Measurements from ENCODE around the gene SCN1B. TPM values are rescaled to one million over a fixed set of nuclear protein-coding genes. Genes with fewer than 3 reads are reported as not detected.
A peak's percentile ranks its signal among the peaks of the same experiment; 100 is the strongest.
"Not testable (repeated sequence)": the region's sequence is repeated elsewhere in the genome, so short reads cannot be mapped to it uniquely, and the experiment has no call there.

SCN1B gene
- total RNA-seq, 1 donor from 2014 or later = 0.26 TPM

DNA sequence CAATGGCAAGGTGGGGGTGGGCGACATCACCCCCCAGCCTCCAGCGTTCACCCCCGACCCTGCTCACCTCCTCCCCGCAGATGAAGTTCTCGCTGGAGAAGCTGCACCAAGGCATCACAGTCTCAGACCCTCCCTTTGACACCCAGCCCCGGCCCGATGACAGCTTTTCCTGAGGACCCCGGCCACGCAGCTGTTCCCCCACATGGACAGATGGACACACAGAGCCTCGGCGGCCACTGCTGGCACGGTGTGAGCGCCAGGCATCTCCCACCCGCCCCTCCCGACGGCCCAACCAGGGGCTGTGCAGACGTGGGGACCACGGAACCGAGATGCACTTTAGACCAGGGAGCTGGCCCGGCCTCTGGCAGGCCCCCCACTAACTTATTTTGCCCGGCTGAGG, 4.3 kb upstream of the SCN1B start:
- no peak for TF ChIP-seq CTCF (IDR thresholded peaks at IDR 0.05; ENCODE audit: insufficient read depth, low read length, severe bottlenecking)
- no peak overlapping the region for H3K4me3 ChIP-seq (ENCODE audit: low read depth, low read length)
- DNase-seq (ENCODE audit: low read depth) (no peak), FAIRE-seq (no peak)
- peaks cover 15% of the 10 kb centered on the region for H3K36me3 ChIP-seq (ENCODE audit: control insufficient read depth, insufficient read depth, low read length)
- H3K27me3 ChIP-seq (ENCODE audit: control insufficient read depth, insufficient read depth, low read length) = no peaks in the 10 kb centered on the region

- H3K4me3 ChIP-seq (ENCODE audit: low read depth, low read length) = no peak overlapping the region
- FAIRE-seq = no peak
- no peak for TF ChIP-seq CTCF (IDR thresholded peaks at IDR 0.05; ENCODE audit: insufficient read depth, low read length, severe bottlenecking)
- peaks cover 2% of the 10 kb centered on the region for H3K27me3 ChIP-seq (ENCODE audit: control insufficient read depth, insufficient read depth, low read length)
- no peak for DNase-seq (ENCODE audit: low read depth)
- H3K36me3 ChIP-seq (ENCODE audit: control insufficient read depth, insufficient read depth, low read length) = peaks cover 14% of the 10 kb centered on the region
These were observed 3.9 kb upstream of the SCN1B start for GRCh38 chr19:35026418-35026817.

- no peak for FAIRE-seq
- DNase-seq (ENCODE audit: low read depth) = no peak
- TF ChIP-seq CTCF (IDR thresholded peaks at IDR 0.05; ENCODE audit: insufficient read depth, low read length, severe bottlenecking) = no peak
- Histone ChIP-seq H3K27me3 (ENCODE audit: control insufficient read depth, insufficient read depth, low read length) (peaks cover 7% of the 10 kb centered on the region), H3K36me3 (ENCODE audit: control insufficient read depth, insufficient read depth, low read length) (peaks cover 12% of the 10 kb centered on the region), H3K4me3 (ENCODE audit: low read depth, low read length) (no peak overlapping the region)
These were observed 3.3 kb upstream of the SCN1B start for GRCh38 chr19:35027009-35027408.

DNA sequence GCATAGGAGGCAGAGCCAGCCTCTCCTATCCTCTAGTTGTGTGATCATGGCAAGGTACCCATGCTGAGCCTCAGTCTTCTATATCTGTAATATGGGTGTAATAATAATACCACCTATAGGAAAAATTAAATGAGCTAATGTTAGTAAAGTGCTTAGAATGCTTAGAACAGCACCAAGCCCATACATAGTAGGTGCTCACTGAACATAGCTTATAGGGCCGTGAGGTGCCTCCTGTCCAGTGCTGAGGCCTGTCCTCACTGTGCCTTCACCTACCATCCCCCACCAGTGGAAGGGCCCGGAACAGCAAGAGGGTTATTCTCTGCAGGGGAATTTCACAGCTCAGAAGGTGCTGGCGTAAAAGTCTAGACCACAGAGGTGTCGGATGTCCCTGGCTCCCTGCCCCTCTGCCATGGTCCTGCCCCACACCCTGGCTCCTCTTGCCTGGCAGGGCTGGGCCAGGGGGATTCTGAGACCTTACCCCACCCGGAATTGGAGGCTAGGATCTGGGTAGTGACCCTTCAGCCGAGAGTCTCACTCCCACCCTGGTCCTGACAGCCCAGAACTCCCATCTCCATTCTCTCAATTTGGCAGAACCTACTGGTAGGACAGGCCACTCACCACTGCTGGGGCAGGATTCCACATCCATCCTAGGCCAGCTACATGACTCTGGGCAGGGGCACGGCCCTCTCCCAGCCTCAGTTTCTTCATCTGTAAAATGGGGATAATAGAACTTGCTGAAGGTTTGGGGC, 2.2 kb upstream of the SCN1B start:
- Histone ChIP-seq H3K4me3 (ENCODE audit: low read depth, low read length) (no peak overlapping the region), H3K36me3 (ENCODE audit: control insufficient read depth, insufficient read depth, low read length) (peaks cover 12% of the 10 kb centered on the region), H3K27me3 (ENCODE audit: control insufficient read depth, insufficient read depth, low read length) (peaks cover 12% of the 10 kb centered on the region)
- DNase-seq (ENCODE audit: low read depth) (no peak), FAIRE-seq (no peak)
- no peak for TF ChIP-seq CTCF (IDR thresholded peaks at IDR 0.05; ENCODE audit: insufficient read depth, low read length, severe bottlenecking)

- not testable (repeated sequence) for FAIRE-seq; DNase-seq (ENCODE audit: low read depth); H3K36me3 ChIP-seq (ENCODE audit: control insufficient read depth, insufficient read depth, low read length); H3K4me3 ChIP-seq (ENCODE audit: low read depth, low read length)
- H3K27me3 ChIP-seq (ENCODE audit: control insufficient read depth, insufficient read depth, low read length) = peaks cover 12% of the 10 kb centered on the region
These were observed 1.7 kb upstream of the SCN1B start for GRCh38 chr19:35028600-35028885.

DNA sequence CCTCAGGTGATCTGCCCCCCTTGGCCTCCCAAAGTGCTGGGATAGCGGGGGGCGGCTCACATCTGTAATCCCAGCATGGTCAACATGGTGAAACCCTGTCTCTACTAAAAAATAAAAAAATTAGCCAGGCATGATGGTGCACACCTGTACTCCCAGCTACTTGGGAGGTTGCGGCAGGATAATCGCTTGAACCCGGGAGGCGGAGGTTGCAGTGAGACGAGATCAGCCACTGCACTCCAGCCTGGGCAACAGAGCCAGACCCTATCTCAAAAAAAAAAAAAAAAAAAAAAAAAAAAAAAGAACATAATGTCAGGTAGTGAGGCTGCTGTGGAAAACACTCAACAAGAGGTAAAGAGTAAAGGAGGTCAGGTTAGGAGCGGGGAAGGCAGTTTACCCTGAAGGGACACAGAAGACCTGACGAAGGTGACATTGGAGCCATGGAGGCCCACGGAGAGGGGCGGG, 964 bp upstream of the SCN1B start:
- H3K27me3 ChIP-seq (ENCODE audit: control insufficient read depth, insufficient read depth, low read length) = peaks cover 12% of the 10 kb centered on the region
- DNase-seq (ENCODE audit: low read depth); FAIRE-seq; H3K36me3 ChIP-seq (ENCODE audit: control insufficient read depth, insufficient read depth, low read length); H3K4me3 ChIP-seq (ENCODE audit: low read depth, low read length): not testable (repeated sequence)

DNA sequence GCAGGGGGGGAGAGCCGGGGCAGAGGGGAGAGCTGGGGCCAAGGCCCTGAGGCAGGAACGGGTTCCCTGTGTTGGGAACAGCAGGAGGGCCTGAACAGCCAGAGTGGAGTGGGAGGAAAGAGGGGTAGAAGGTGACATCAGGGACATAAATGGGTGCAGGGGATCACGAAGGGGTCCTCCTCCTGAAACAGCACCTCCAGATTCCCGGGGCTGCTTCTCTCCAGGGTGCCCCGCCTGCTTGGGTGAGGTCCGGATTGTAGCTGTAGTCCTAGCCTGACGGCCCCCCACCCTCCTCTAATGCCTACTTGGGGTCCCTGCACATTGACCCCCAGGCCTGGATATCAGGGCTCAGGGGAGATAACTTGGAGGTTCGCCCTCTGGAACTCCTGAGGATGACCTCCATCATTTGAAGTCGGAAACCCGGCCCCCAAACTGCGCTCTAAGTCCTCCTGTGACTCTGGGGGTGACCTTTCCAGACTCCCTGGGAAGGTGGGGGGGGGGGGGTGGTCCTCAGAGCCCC, 473 bp upstream of the SCN1B start:
- H3K4me3 ChIP-seq (ENCODE audit: low read depth, low read length) = peak overlapping the region; percentile 14
- TF ChIP-seq CTCF (IDR thresholded peaks at IDR 0.05; ENCODE audit: insufficient read depth, low read length, severe bottlenecking) = no peak
- peaks cover 12% of the 10 kb centered on the region for H3K27me3 ChIP-seq (ENCODE audit: control insufficient read depth, insufficient read depth, low read length)
- DNase-seq (ENCODE audit: low read depth) (no peak), FAIRE-seq (no peak)
- peaks cover 8% of the 10 kb centered on the region for H3K36me3 ChIP-seq (ENCODE audit: control insufficient read depth, insufficient read depth, low read length)

Data from bronchial epithelial cell (primary cell).